GM12878 (cell line): ENCODE measurements around the gene NKD1.

Source experiments
- POU2F2 ChIP-seq: IDR thresholded peaks from 3 replicates; pipeline ENCODE4 v1.6.1; 2011; ENCODE audit warnings: low read depth, mild to moderate bottlenecking, low read length, borderline replicate concordance
- RAD21 ChIP-seq: IDR thresholded peaks from 2 replicates; pipeline ENCODE4 v1.6.1; 2011; ENCODE audit warnings: mild to moderate bottlenecking, low read depth, low read length, moderate library complexity; ENCODE audit not compliant: insufficient read depth
- ZZZ3 ChIP-seq: IDR thresholded peaks from 2 replicates; pipeline ENCODE4 v1.6.1; 2011; ENCODE audit warnings: low read depth; ENCODE audit not compliant: control insufficient read depth, insufficient read length

- TF ChIP-seq RAD21 (no peak), ZZZ3 (no peak), POU2F2 (no peak)
Measured at GRCh38 chr16:50574745-50575136, 26.5 kb downstream of the NKD1 start.
